ENCODE measurements around the gene RAB1A. TPM values are rescaled to one million over a fixed set of nuclear protein-coding genes. Genes with fewer than 3 reads are reported as not detected.
A peak's percentile ranks its signal among the peaks of the same experiment; 100 is the strongest.

RAB1A gene
- total and polyA plus RNA-seq, 2 of the 13 experiments (the other 11 are each of a cell fraction or from before 2014, with no cell fraction given): 206 to 226 TPM

DNA sequence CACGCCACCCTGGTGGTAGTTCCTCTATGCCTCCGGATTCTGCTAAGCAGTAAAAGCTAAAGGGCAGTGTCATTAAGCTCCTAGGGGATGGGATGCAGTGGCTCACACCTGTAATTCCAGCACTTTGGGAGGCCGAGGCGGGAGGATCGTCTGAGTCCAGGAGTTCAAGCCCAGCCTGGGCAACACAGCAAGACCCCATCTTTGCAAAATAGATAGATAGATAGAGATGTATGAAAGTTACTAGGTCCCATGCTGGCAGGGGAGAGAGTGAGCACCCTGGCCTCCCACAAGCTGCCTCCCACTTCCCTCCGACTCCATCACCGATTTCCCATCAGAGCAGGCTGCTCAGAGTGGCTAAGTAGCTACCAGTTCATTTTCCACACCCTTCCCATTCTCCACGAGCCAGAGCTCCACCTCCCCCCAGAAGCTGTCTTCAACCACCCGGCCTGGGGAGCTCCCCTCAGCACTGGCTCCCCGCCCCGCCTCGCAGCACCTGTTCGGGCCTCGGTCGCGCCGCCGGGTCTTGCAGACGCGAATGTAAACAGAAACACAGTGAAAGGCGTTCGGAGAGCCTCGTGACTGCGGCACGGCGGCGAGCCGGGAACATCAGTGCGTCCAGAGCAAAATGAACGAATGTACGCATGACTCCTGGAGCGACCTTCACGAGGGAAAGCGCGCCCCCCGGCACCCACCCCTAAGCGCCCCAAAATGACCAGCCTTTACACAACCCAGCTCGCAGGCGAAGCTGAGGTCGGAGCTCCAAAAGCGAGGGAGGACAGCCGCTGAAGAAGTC lies 74.3 kb downstream of the RAB1A start (continued):
- TF ChIP-seq, protein P1, sequence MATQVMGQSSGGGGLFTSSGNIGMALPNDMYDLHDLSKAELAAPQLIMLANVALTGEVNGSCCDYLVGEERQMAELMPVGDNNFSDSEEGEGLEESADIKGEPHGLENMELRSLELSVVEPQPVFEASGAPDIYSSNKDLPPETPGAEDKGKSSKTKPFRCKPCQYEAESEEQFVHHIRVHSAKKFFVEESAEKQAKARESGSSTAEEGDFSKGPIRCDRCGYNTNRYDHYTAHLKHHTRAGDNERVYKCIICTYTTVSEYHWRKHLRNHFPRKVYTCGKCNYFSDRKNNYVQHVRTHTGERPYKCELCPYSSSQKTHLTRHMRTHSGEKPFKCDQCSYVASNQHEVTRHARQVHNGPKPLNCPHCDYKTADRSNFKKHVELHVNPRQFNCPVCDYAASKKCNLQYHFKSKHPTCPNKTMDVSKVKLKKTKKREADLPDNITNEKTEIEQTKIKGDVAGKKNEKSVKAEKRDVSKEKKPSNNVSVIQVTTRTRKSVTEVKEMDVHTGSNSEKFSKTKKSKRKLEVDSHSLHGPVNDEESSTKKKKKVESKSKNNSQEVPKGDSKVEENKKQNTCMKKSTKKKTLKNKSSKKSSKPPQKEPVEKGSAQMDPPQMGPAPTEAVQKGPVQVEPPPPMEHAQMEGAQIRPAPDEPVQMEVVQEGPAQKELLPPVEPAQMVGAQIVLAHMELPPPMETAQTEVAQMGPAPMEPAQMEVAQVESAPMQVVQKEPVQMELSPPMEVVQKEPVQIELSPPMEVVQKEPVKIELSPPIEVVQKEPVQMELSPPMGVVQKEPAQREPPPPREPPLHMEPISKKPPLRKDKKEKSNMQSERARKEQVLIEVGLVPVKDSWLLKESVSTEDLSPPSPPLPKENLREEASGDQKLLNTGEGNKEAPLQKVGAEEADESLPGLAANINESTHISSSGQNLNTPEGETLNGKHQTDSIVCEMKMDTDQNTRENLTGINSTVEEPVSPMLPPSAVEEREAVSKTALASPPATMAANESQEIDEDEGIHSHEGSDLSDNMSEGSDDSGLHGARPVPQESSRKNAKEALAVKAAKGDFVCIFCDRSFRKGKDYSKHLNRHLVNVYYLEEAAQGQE (IDR thresholded peaks at IDR 0.05; ENCODE audit: borderline replicate concordance in 1 of 2, low read depth in 1 of 2, low read length in 2 of 2): no peak
- TF ChIP-seq SRSF4 (IDR thresholded peaks at IDR 0.05; ENCODE audit: low read depth, low read length, poor library complexity, severe bottlenecking): no peak
- TF ChIP-seq, protein P2, sequence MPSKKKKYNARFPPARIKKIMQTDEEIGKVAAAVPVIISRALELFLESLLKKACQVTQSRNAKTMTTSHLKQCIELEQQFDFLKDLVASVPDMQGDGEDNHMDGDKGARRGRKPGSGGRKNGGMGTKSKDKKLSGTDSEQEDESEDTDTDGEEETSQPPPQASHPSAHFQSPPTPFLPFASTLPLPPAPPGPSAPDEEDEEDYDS (CRISPR knock-in tag; IDR thresholded peaks at IDR 0.05): no peak
- no peak for TF ChIP-seq ZNF841 (CRISPR knock-in tag; IDR thresholded peaks at IDR 0.05; ENCODE audit: borderline replicate concordance)
- 0 out of 2 replicates have a peak, but pooled peaks have one; percentile 69 for TF ChIP-seq KLF15 (CRISPR knock-in tag; IDR thresholded peaks at IDR 0.05; ENCODE audit: borderline replicate concordance)
- no peak for TF ChIP-seq ATF7-NPFF (CRISPR knock-in tag; IDR thresholded peaks at IDR 0.05; ENCODE audit: low read depth)
- TF ChIP-seq ZNF552 (CRISPR knock-in tag; IDR thresholded peaks at IDR 0.05; ENCODE audit: borderline replicate concordance): no peak
- 0 out of 2 replicates have a peak, but pooled peaks have one; percentile 2 for TF ChIP-seq YEATS4 (CRISPR knock-in tag; IDR thresholded peaks at IDR 0.05; ENCODE audit: borderline replicate concordance)
- TF ChIP-seq, protein P3, sequence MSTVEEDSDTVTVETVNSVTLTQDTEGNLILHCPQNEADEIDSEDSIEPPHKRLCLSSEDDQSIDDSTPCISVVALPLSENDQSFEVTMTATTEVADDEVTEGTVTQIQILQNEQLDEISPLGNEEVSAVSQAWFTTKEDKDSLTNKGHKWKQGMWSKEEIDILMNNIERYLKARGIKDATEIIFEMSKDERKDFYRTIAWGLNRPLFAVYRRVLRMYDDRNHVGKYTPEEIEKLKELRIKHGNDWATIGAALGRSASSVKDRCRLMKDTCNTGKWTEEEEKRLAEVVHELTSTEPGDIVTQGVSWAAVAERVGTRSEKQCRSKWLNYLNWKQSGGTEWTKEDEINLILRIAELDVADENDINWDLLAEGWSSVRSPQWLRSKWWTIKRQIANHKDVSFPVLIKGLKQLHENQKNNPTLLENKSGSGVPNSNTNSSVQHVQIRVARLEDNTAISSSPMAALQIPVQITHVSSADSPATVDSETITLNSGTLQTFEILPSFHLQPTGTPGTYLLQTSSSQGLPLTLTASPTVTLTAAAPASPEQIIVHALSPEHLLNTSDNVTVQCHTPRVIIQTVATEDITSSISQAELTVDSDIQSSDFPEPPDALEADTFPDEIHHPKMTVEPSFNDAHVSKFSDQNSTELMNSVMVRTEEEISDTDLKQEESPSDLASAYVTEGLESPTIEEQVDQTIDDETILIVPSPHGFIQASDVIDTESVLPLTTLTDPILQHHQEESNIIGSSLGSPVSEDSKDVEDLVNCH (CRISPR knock-in tag; IDR thresholded peaks at IDR 0.05): no peak
- peak; percentile 1; the same call in 1 of the 2 replicates for TF ChIP-seq PHF20 (CRISPR knock-in tag; IDR thresholded peaks at IDR 0.05)
- TF ChIP-seq MZF1 (CRISPR knock-in tag; IDR thresholded peaks at IDR 0.05; ENCODE audit: borderline replicate concordance): no peak
- TF ChIP-seq ZNF790 (CRISPR knock-in tag; IDR thresholded peaks at IDR 0.05; ENCODE audit: borderline replicate concordance): no peak
- TF ChIP-seq, protein P4, sequence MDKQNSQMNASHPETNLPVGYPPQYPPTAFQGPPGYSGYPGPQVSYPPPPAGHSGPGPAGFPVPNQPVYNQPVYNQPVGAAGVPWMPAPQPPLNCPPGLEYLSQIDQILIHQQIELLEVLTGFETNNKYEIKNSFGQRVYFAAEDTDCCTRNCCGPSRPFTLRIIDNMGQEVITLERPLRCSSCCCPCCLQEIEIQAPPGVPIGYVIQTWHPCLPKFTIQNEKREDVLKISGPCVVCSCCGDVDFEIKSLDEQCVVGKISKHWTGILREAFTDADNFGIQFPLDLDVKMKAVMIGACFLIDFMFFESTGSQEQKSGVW (CRISPR knock-in tag; IDR thresholded peaks at IDR 0.05; ENCODE audit: borderline replicate concordance): no peak
- TF ChIP-seq TGIF2 (CRISPR knock-in tag; IDR thresholded peaks at IDR 0.05): peak; percentile 45
- TF ChIP-seq FOXM1 (CRISPR knock-in tag; IDR thresholded peaks at IDR 0.05): no peak
- no peak; the same call in none of the 2 replicates for TF ChIP-seq ZNF749 (CRISPR knock-in tag; IDR thresholded peaks at IDR 0.05; ENCODE audit: borderline replicate concordance)
- TF ChIP-seq GTF3A (CRISPR knock-in tag; conservative IDR thresholded peaks at IDR 0.05): no peak
- TF ChIP-seq, protein P5, sequence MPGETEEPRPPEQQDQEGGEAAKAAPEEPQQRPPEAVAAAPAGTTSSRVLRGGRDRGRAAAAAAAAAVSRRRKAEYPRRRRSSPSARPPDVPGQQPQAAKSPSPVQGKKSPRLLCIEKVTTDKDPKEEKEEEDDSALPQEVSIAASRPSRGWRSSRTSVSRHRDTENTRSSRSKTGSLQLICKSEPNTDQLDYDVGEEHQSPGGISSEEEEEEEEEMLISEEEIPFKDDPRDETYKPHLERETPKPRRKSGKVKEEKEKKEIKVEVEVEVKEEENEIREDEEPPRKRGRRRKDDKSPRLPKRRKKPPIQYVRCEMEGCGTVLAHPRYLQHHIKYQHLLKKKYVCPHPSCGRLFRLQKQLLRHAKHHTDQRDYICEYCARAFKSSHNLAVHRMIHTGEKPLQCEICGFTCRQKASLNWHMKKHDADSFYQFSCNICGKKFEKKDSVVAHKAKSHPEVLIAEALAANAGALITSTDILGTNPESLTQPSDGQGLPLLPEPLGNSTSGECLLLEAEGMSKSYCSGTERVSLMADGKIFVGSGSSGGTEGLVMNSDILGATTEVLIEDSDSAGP (CRISPR knock-in tag; IDR thresholded peaks at IDR 0.05; ENCODE audit: borderline replicate concordance): no peak; the same call in 1 of the 2 replicates
- no peak for TF ChIP-seq ZNF17 (CRISPR knock-in tag; IDR thresholded peaks at IDR 0.05)
